Spleen (tissue), 11 donors: Measurements from ENCODE around the gene CDC25C. TPM values are rescaled to one million over a fixed set of nuclear protein-coding genes. Genes with fewer than 3 reads are reported as not detected.
A peak's percentile ranks its signal among the peaks of the same experiment; 100 is the strongest.

Source experiments
- DNase-seq: peaks from one replicate; pipeline ENCODE4 v3.0.0-alpha.2; 2020
- H3K27ac ChIP-seq, 8 donors: fragments of 200-600 bp; sonication (generic) in 7 of 8; 1 replicate in 4 of 8; 2 replicates in 4 of 8; pipeline versions ENCODE4 v1.5.0 to v1.8.0; 2016 to 2021; ENCODE audit warnings: inconsistent platforms in 4 of 8, mild to moderate bottlenecking in 4 of 8, moderate library complexity in 1 of 8
- H3K27me3 ChIP-seq, 7 donors: fragments of 200-600 bp; sonication (generic) in 6 of 7; replicated peaks in 1 of 7; 1 replicate in 4 of 7; 2 replicates in 3 of 7; pipeline versions ENCODE4 v1.5.0 to v1.8.0; 2016 to 2021; ENCODE audit warnings: inconsistent platforms in 3 of 7, mild to moderate bottlenecking in 1 of 7
- H3K36me3 ChIP-seq, 6 donors: fragments of 200-600 bp; sonication (generic) in 5 of 6; 1 replicate in 4 of 6; 2 replicates in 2 of 6; pipeline versions ENCODE4 v1.5.0 to v1.8.0; 2016 to 2021; ENCODE audit warnings: inconsistent platforms in 2 of 6
- H3K4me1 ChIP-seq, 6 donors: fragments of 200-600 bp; sonication (generic) in 5 of 6; 1 replicate in 3 of 6; 2 replicates in 3 of 6; pipeline versions ENCODE4 v1.5.0 to v1.8.0; 2016 to 2021; ENCODE audit warnings: inconsistent platforms in 3 of 6
- H3K4me3 ChIP-seq, 8 donors: fragments of 200-600 bp; sonication (generic) in 7 of 8; 1 replicate in 4 of 8; 2 replicates in 4 of 8; pipeline versions ENCODE4 v1.5.0 to v1.8.0; 2016 to 2021; ENCODE audit warnings: inconsistent platforms in 4 of 8, mild to moderate bottlenecking in 4 of 8, moderate library complexity in 2 of 8
- H3K9me3 ChIP-seq, 8 donors: fragments of 200-600 bp; sonication (generic) in 7 of 8; 1 replicate in 4 of 8; 2 replicates in 4 of 8; pipeline versions ENCODE4 v1.5.0 to v1.8.0; 2016 to 2021; ENCODE audit warnings: inconsistent platforms in 4 of 8
- POLR2A ChIP-seq, 3 donors: fragments of 450-650 bp; IDR thresholded peaks; one replicate each; pipeline ENCODE4 v1.5.1; 2017; ENCODE audit warnings: antibody characterized with exemption in 3 of 3, mild to moderate bottlenecking in 1 of 3
- POLR2AphosphoS5 ChIP-seq, 3 donors: sonication (generic); formaldehyde crosslinking; IDR thresholded peaks; one replicate each; pipeline ENCODE4 v1.5.1; 2017; ENCODE audit warnings: antibody characterized with exemption in 3 of 3
- WGBS, 5 donors: extraction: QIAGEN DNeasy Blood & Tissue Kit in 3 of 5; methylation state at CpG; one replicate each; pipeline versions ENCODE4 v1.1.5 to v1.1.7; 2013 to 2018; 5-methylcytosine and 5-hydroxymethylcytosine counted together
- intact Hi-C: fragments of 100-400 bp; cut with DNase I; formaldehyde crosslinking; loops from one replicate; pipeline ENCODE4 v1.15.0; 2023; ENCODE audit warnings: low total_unique reads
- polyA plus RNA-seq, 3 donors: library from polyadenylated mRNA; stranded (reverse); fragments of 200-250 nt; gene quantifications; one replicate each; pipeline ENCODE4 v1.2.1, GENCODE V29; 2013
- total RNA-seq, 7 donors: library from RNA; depleted of rRNA in 3 of 7; stranded (reverse); fragments of >200 nt in 3 of 7; fragmentation: NEBNext Ultra II Directional in 4 of 7; extraction: Animal tissue kit (Norgen Biotek cat#: 25700) in 4 of 7; gene quantifications; one replicate each; pipeline versions ENCODE4 v1.1.0 to v1.2.1, GENCODE V29; 2016 to 2021
- TF ChIP-seq, protein P1 (sequence below), 11 experiments: fragments of 200-600 bp in 7 of 11; fragments of 450-650 bp in 4 of 11; sonication (generic) in 4 of 11; IDR thresholded peaks in 8 of 11; conservative IDR thresholded peaks in 3 of 11; 1 replicate in 7 of 11; 2 replicates in 4 of 11; pipeline versions ENCODE4 v1.4.0 to v1.8.0; 2016 to 2021; ENCODE audit warnings: antibody characterized with exemption in 11 of 11, inconsistent platforms in 4 of 11, mild to moderate bottlenecking in 1 of 11
- donor health status: healthy with polysubstance abuse.
- donor health status: DM: no; HTN: no; CAD: no; lungs with moderate emphysema.
- donor health status: DM: no; HTN: no; CAD: no.
- donor health status: Bipolar disorder and iron deficiency.
- donor health status: healthy.
- donor health status: DM: no; HTN: no; CAD: no.
- donor health status: DM: yes; HTN: yes; CAD: no.

Gene CDC25C
- total and polyA plus RNA-seq, 10 donors = 0.25 to 6.0 (median 0.83) TPM

DNA sequence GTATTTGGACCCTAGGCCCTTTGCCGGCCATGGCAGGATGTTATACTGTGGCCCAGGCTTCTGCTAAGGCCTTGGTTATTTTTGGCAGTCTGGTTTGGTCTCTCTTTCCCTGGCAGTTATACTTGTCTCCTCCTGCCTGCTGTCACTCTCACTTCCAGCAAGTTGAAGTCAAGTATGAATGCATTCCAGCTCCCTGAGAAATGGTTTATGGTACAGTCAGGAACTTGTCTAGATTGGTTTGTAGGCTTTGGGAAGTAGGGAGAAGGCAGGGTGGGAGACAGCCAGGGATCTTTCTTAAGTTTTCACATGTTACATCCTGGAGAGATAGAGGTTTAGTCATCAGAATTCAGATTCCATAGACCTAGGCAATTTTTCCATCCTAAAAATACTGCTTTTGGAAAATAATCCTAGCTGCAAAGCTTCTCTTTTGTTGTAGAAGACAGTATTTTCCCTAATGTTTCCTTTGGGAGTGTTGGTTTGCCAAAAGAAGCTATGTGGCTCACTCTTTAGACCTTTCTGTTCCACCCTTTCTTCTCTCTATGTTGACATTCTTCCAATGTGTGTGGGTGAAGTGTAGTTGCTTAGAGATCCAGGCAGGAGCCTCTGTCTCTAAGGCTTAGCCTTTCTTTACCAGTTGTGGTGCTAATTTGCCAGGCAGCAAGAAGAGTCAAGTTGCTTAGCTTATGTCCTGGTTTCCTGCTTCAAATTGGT is 18.4 kb upstream of the CDC25C start:
- H3K9me3 ChIP-seq = peaks cover 0 to 9% (median 6%) of the 10 kb centered on the region in 8 donors
- peaks cover 10 to 41% (median 15%) of the 10 kb centered on the region in 6 donors for H3K4me1 ChIP-seq
- peaks cover 0 to 50% (median 36%) of the 10 kb centered on the region in 6 donors for H3K36me3 ChIP-seq
- H3K27me3 ChIP-seq = no peaks in the 10 kb centered on the region
- intact Hi-C loops = no loop called here
- no peak for DNase-seq
- WGBS, 5 donors = 69 to 90% (median 85%) methylated on average over 1 of the region's 1 CpG
- TF ChIP-seq POLR2AphosphoS5 (IDR thresholded peaks at IDR 0.05) (peak in 1 of 3 donors; percentile 9), POLR2A (IDR thresholded peaks at IDR 0.05) (no peak)
- H3K4me3 ChIP-seq = no peak overlapping the region
- peak overlapping the region in 1 of 8 donors; percentile 43 for H3K27ac ChIP-seq

DNA sequence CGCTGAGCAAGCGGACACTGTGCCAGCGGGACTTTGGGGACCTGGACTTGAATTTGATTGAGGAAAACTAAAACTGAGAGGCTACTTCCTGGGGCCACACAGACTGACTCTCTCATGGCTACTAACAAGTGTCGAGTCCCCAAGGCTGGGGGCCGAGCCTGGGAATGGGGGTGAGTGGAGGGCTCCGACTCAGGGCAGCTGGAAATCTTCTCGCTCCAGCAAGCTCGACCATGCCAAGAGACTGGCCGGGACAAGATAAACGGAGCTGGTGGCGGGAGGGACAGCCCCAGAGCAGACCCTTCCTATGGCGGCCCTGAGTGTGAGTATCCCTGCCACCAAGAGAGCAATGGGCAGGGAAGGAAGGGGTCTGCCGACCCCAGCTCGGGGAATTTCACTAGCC is 15.3 kb upstream of the CDC25C start:
- intact Hi-C loops = no loop called here
- Histone ChIP-seq H3K27ac (no peak overlapping the region), H3K4me3 (no peak overlapping the region), H3K9me3 (peaks cover 0 to 3% (median 2%) of the 10 kb centered on the region in 8 donors), H3K4me1 (peaks cover 0 to 40% (median under 1%) of the 10 kb centered on the region in 6 donors), H3K36me3 (peaks cover 3 to 82% (median 61%) of the 10 kb centered on the region in 6 donors), H3K27me3 (no peaks in the 10 kb centered on the region)
- TF ChIP-seq POLR2AphosphoS5 (IDR thresholded peaks at IDR 0.05) (peak in 1 of 3 donors; percentile 9), POLR2A (IDR thresholded peaks at IDR 0.05) (no peak)
- no peak for DNase-seq
- WGBS, 5 donors = 93 to 100% (median 96%) methylated on average over 10 to 14 of the region's 14 CpGs

DNA sequence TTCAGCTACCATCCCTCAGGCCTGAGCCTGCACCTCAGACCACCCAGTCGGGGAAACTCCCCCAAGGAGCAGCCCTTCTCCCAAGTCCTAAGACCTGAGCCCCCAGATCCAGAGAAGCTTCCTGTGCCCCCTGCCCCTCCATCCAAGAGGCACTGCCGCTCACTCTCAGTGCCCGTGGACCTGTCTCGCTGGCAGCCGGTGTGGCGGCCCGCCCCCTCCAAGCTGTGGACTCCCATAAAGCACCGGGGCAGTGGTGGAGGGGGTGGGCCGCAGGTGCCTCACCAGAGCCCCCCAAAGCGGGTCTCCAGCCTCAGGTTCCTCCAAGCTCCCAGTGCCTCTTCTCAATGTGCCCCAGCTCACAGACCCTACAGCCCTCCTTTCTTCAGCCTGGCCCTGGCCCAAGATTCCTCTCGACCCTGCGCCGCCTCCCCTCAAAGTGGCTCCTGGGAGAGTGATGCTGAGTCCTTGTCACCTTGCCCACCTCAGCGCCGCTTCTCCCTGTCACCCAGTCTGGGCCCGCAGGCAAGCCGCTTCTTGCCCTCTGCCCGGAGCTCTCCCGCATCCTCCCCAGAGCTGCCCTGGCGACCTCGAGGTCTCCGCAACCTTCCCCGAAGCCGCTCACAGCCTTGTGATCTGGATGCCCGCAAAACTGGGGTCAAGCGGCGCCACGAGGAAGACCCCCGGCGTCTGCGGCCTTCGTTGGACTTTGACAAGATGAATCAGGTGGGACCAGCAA is 13.5 kb upstream of the CDC25C start:
- peaks cover 4 to 41% (median 15%) of the 10 kb centered on the region in 6 donors for H3K4me1 ChIP-seq
- no peaks in the 10 kb centered on the region for H3K27me3 ChIP-seq
- no peaks in the 10 kb centered on the region for H3K9me3 ChIP-seq
- TF ChIP-seq POLR2A (IDR thresholded peaks at IDR 0.05) (no peak), POLR2AphosphoS5 (IDR thresholded peaks at IDR 0.05) (peak in 1 of 3 donors; percentile 56)
- intact Hi-C loops = no loop called here
- WGBS, 5 donors = 96 to 98% (median 96%) methylated on average over 26 to 32 of the region's 32 CpGs
- no peak for DNase-seq
- H3K4me3 ChIP-seq = no peak overlapping the region
- H3K36me3 ChIP-seq = peaks cover 3 to 94% (median 68%) of the 10 kb centered on the region in 6 donors
- H3K27ac ChIP-seq = no peak overlapping the region

DNA sequence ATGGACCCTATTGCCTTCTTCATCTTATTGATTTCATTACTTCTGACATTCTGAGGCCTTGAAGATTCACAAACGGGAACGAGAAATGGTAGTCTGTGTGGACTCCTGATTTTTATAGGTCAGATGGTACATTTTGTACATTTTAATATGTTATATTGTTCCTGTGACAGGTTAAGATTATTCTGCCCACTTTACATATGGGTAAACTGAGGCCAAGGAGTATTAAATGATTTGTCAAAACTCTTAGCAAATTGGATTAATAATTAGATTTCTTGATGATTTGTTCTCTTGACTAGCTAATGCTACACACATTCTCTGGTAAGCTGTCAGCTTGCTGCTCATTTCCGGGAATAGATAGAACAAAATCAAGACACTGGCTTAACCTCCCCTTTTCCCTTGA is 8.4 kb upstream of the CDC25C start:
- Histone ChIP-seq H3K9me3 (no peaks in the 10 kb centered on the region), H3K27ac (peak overlapping the region in 7 of 8 donors; percentile 93 to 98 (median 96)), H3K4me1 (peaks cover 15 to 67% (median 35%) of the 10 kb centered on the region in 6 donors), H3K36me3 (peaks cover 3 to 43% (median 33%) of the 10 kb centered on the region in 6 donors), H3K4me3 (peak overlapping the region in 5 of 8 donors; percentile 71 to 94 (median 89)), H3K27me3 (no peaks in the 10 kb centered on the region)
- no peak for DNase-seq
- intact Hi-C loops = no loop called here
- WGBS, 5 donors = 88 to 97% (median 94%) methylated on average over 3 of the region's 3 CpGs
- TF ChIP-seq POLR2AphosphoS5 (IDR thresholded peaks at IDR 0.05) (no peak), POLR2A (IDR thresholded peaks at IDR 0.05) (no peak)
- TF ChIP-seq, protein P1, sequence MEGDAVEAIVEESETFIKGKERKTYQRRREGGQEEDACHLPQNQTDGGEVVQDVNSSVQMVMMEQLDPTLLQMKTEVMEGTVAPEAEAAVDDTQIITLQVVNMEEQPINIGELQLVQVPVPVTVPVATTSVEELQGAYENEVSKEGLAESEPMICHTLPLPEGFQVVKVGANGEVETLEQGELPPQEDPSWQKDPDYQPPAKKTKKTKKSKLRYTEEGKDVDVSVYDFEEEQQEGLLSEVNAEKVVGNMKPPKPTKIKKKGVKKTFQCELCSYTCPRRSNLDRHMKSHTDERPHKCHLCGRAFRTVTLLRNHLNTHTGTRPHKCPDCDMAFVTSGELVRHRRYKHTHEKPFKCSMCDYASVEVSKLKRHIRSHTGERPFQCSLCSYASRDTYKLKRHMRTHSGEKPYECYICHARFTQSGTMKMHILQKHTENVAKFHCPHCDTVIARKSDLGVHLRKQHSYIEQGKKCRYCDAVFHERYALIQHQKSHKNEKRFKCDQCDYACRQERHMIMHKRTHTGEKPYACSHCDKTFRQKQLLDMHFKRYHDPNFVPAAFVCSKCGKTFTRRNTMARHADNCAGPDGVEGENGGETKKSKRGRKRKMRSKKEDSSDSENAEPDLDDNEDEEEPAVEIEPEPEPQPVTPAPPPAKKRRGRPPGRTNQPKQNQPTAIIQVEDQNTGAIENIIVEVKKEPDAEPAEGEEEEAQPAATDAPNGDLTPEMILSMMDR (IDR thresholded peaks at IDR 0.05 in 8 of 11, conservative IDR thresholded peaks at IDR 0.05 in 3 of 11) = no peak

DNA sequence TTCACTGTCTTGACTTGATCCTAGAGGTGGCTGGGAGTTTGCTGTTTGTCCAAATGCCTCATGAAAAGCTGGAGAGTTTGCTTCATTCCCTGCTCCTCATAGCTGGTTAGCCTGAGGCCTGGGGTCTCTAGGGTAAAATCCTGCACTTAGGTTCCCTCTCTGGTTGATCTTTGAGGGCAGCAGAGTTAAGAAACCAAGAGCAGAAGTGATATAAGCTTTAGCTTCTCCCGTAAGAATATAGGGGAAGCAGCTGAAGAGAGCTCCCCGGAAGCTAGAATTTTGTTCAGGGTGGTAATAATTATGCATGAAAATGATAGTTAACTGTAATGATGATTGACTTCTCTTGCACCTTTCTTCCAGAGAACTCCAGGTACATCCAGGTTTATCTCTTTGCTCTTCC is 7.9 kb upstream of the CDC25C start:
- WGBS, 5 donors = 16 to 43% (median 27%) methylated on average over 2 of the region's 2 CpGs
- H3K9me3 ChIP-seq = no peaks in the 10 kb centered on the region
- intact Hi-C loops = no loop called here
- peaks cover 0 to 38% (median 27%) of the 10 kb centered on the region in 6 donors for H3K36me3 ChIP-seq
- TF ChIP-seq POLR2AphosphoS5 (IDR thresholded peaks at IDR 0.05) = peak in 1 of 3 donors; percentile 19
- TF ChIP-seq, protein P1 (IDR thresholded peaks at IDR 0.05 in 8 of 11, conservative IDR thresholded peaks at IDR 0.05 in 3 of 11) = no peak
- peaks cover 15 to 67% (median 35%) of the 10 kb centered on the region in 6 donors for H3K4me1 ChIP-seq
- DNase-seq = no peak
- H3K27me3 ChIP-seq = no peaks in the 10 kb centered on the region
- H3K4me3 ChIP-seq = peak overlapping the region in 7 of 8 donors; percentile 71 to 94 (median 87)
- peak overlapping the region; percentile 90 to 98 (median 96) for H3K27ac ChIP-seq
